ENCODE measurements around the gene FUNDC2.
A peak's percentile ranks its signal among the peaks of the same experiment; 100 is the strongest.

The FUNDC2 gene

DNA sequence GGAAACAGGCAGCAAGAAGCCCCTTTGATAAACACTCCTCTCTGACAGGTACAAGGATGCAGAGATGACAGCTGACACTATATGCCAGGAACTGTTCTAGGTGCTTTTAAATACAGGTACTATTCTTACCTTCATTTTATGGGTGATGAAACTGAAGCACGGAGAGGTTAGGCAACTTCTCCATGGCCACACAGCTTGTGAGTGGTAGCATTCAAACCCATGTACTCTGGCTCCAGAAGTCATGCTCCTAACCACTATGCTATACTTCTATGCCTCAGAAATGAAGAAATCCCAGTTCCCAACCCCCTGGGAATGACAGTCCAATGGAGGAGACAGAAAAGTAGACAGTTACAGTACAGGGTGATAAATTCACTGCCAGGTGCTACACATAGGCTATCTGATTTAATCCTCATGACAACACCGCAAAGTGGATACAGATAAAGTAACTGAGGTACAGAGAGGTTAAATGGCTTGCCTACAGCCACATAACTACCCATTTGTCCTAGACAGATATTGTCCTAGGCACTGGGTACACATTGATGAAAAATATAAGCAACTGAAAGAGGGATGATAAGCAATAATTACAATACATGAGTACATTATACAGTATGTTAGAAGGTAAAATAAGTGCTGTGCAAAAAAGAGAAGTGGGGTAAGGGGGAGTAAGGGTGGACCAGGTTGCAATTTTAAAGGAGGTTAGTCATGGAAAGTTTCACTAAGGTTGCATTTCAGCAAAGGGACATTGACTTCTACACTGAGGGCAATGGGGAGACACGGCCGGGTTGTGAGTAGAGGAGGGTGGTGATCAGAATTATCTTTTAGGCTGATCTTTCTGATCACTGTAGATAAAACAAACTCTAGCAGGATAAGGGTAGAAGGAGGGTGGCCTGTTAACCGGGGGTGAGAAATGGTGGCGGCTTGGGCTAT is 2.5 kb upstream of the FUNDC2 start:
- DNase-seq, result no peak

DNA sequence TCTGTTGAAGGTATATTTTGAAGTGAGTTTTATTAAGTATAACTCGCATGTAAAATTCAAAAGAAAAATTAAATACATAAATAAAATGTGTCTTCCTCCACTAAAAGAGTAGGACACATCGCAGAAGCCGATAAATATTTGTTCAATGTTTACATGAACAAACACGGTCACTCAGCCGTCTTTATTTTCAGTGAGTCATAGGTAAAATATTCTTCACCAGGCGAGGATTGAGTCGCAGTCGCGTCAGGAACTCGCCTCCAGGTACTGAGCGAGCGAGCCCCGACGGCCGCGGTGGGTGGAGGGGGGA is 271 bp upstream of the FUNDC2 start:
- DNase-seq, result no peak

DNA sequence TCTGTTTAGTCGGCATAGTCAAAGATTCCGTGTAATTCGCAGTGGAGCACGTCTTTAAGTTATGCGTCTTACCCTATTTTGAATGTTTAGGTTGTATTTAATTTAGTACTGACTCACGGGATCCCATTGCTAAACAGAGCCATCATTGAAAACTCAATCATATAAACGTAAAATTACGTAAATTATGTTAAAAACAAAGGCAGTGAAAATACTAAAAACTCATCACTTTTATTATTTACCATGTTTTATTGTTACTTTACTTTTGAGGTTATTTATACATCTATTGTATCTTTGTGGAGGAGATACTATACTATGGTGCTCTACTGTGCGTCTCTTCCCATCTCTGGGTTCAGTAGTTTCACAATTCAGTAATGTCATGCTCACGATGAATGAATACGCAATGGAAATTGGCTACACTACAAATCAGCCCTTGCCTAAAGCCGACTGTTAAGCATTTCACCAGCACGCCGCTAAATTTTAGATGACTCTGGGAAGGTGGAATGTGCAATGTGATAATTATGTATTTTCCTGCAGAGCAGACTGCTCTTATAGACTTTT is 944 bp downstream of the FUNDC2 start:
- peak; percentile 55 for DNase-seq

DNA sequence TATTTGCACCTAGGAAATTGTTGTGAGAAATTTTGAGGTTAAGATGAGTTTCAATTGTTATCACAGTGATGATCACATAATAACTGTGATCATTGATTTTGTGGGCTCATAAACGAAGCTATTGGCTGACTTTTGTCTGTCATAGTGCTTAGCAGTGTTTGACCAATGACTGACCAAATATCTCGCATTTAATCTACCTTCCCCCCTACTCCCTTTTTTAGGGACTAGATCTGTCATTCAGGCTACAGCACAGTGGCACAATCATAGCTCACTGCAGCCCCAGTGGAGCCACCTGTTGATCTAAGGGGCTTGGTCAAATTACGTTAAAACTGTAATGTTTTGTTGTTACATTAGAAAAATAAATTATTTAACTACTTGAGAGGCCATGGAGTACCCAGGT is 1.5 kb downstream of the FUNDC2 start:
- no peak for DNase-seq

DNA sequence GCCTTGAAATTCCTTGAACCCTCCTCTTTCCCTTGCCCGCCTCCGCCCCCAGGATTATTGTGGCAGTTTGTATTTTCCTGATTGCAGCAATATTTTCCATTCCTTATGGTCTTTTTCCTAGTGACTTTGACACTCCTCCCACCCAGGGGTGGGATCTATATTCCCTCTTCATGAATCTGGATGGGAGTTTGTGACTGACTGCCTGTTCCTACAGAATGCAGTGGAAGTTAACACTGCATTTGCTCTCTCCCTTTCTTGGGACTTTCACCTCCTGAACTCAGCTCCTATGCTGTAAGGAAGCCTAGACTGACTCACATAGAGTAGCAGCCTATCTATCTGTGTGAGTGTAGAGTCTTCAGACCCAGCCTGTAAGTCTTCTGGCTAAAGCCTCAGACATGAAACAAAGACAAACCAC is 2.2 kb downstream of the FUNDC2 start:
- DNase-seq, result peak; percentile 6

DNA sequence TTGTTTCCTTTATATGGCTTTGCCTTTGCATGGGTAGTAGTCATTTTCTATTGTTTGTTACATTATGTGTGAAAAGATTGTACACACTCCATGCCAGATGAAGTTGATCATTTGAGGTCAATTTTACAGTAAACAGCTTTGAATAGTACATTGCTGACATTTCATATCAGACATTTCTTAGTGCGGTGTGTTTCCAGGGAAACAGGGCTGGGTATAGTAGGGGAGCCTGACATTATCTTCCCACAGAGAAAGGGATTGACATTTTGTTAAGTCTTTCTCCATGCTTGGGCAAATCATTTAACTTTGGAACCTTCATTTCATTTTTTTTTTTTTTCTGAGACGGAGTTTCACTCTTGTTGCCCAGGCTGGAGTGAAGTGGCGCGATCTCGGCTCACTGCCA is 5.0 kb downstream of the FUNDC2 start:
- no peak for DNase-seq

DNA sequence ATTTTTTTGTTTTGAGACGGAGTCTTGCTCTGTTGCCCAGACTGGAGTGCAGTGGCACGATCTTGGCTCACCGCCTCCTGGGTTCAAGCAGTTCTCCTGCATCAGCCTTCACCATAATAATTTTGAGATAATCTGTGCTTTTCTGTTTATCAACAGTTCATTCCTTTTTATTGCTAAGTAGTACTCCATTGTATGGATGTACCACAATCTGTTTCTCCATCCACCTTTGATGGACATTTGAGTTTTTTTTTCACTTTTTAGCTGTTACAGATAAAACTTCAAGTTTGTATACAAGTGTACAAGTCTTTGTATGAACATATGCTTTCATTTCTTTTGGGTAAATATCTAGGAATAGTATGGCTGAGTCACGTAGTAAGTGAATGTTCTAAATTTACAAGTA is 9.0 kb downstream of the FUNDC2 start:
- no peak for DNase-seq

DNA sequence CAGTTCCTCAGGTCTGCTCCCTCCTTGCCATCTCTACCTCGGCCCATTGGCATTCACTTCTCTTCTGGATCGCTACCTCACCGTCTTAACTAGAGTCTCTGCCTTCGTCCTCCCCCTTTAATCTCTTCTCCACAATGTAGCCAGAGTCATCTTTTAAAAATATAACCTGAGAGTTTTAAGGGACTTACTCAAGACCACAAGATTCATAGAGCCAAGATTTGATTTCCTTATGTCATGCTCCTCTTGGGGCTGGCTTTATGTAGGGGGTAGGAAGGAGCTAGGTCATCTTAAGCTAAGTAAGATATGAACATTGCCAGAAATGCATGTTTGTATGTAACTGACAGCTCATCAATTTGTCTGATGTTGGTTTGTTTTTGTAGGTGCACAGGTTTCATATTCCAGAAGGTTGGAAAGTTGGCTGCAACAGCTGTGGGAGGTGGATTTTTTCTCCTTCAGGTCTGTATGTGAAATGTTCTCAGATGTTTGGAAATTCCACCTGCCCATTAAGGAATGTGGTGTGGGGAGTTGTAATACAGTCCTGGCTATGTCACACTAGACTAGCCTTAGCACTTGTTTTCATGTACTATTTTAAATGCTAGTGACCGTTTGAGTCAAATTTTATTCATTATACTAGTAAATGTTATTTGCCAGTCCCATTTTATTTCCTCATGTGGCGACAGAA is 19.6 kb downstream of the FUNDC2 start:
- DNase-seq, result no peak

DNA sequence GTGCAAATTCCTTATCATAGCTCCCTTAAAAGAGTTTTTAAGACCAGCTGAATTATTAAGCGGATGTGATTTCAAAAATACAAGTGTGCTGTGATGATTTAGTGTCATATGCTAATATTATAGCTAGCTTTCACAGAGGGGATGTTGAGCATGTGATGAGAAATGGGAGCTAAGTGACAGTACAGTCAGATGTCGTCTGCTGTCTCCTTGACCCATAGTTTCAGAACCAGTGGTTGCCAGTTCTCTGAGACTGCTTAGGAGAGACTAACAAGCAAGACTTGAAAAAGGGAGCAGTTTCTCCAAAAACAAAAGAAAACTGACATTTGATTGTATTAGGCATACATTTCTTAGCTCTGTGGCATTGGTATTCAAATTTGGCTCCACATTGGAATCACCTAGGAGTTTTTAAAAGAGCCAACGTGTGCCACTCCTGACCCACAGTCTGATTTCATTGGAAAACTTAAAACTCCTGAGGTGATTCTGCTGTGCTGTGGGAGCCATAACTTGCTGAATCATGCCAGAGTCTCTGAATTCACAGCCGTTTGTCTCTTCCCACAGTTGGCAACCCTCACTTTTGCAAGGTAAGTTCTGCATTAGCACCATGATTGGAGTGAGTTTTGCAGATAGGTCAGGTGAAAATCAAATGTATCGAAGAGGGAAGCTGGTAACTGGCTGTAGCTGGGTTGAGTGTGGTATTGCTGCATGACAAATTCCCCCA is 20.3 kb downstream of the FUNDC2 start:
- DNase-seq, result no peak

DNA sequence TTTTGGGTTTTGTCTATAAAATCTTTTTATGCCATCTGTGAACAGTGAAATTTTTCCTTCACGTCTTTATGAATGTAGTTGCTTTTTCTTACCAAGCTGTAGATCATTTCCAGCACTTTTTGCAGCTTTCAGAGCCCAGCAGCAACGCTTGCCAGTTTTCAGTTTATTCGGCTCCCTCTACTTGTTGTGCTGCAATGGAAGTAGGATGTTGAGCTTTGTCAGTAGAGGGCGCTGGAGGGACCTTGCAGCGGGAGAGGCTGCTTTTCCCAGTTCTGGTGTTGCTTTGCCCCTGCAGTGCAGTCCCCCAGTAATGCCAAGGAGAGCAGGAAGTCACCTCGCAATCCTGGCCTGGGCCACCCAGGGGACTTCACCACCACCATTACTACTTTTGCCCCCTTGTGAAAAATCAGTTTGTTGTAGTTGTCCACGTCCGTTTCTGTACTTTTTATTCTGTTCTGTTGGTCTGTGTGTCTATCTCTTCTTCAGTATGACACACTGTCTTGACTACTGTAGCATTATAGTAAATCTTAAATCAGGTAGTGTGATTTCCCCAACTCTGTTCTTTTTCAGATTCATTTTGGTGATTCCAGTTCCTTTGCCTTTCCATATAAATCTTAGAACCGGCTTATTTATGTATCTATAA is 22.5 kb downstream of the FUNDC2 start:
- peak; percentile 27 for DNase-seq

DNA sequence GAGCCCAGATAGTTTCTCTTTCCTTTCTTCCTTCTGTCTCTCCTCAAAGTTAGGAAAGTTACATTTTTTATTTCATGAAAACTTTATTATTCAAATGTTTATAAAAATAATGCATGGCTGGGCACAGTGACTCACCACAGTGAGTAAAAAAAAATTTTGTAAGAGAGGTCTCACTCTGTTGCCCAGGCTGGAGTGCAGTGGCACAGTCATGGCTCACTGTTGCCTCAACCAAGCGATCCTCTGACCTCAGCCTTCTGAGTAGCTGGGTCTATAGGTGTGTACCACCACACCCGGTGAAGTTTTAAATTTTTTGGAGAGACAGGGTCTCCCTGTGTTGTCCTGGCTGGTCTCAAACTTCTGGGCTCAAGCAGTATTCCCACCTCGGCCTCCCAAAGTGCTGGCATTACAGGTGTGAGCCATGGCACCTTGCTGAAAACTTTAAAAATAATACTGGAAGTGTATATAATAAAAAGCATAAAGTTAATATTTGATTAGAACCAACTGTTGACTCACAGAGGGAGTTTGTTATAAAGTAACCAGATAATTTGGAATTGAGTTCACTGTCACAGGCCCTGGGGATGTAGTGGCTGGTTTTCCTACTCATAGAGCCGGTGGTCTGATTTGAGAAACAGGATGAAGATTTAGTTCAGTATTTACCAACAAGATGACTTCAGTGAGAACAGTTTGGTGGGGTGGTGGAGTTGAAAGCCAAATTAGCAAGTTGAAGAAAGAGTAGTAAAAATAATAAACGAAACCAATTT is 26.3 kb downstream of the FUNDC2 start:
- DNase-seq, result no peak

DNA sequence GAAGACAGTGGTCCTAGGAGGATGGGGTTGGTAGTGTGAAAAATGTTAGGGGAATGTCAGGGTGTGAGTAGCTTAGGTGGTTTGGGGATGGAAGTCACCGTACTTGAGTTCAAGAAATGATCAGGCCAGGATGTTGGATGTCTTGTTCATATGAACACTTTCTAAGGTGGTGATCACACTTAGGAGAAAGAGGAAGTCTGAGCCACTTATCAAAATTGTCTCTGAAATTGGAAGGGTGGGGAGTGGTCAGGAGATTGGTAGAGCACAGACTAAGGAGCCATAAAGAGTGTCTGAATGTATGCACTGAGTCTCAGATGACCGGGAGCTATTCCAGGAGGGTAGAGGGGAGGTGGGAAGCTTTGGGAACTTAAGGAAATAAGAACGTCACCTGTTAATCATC is 27.0 kb downstream of the FUNDC2 start:
- no peak for DNase-seq

DNA sequence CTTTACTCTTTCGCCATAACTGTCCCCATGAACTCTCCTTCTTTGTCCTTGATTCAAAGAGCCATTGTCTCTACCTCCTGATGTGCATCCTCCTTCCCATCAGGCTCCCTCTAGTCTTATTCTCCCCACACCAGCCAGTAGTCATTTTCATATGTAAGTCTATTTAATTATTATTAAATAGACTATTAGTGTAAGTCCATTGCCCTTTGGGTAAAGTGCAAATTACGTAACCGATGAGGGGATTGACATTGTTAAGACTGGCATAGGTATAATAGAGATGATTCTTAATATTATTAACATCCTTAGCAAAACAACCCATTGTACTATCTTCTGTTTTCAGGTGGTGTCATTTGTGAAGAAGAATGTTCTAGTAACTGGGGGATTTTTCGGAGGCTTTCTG is 27.6 kb downstream of the FUNDC2 start:
- DNase-seq, result no peak

DNA sequence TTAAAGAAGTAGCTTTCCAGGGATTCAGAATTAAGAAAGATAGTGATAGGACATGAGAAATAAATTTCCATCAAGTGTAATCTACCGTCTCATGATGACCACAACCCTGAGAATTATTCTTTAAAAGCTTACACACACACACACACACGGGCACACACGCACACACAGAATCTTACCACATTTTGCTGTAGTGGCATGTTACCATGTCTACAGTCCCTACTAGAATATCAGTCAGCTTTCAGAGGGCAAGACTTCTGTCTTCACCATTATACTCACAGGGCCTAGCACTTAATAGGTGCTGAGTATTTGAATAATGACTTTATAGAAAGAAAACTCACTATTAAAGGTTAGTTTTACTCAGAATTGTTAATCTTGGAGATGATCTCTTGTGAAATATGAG is 28.9 kb downstream of the FUNDC2 start:
- no peak for DNase-seq

DNA sequence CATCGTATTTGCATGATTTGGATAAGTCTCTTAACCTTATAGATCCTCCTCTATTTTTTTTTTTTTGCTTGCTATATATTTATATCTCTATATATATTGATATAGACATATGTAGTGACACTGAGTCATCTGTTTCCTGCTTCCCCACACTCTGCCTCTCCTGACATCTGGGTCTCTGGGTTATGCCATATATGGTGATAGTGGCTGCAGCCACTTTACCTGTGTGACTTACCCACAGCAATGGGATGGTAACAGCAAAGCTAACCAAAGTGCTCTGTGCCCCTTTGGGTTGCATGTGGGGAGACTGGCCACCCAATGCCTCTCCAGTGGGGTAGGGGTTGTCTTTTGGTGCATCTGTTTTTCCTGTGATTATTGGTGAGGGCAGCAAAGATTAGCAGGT is 29.8 kb downstream of the FUNDC2 start:
- no peak for DNase-seq

DNA sequence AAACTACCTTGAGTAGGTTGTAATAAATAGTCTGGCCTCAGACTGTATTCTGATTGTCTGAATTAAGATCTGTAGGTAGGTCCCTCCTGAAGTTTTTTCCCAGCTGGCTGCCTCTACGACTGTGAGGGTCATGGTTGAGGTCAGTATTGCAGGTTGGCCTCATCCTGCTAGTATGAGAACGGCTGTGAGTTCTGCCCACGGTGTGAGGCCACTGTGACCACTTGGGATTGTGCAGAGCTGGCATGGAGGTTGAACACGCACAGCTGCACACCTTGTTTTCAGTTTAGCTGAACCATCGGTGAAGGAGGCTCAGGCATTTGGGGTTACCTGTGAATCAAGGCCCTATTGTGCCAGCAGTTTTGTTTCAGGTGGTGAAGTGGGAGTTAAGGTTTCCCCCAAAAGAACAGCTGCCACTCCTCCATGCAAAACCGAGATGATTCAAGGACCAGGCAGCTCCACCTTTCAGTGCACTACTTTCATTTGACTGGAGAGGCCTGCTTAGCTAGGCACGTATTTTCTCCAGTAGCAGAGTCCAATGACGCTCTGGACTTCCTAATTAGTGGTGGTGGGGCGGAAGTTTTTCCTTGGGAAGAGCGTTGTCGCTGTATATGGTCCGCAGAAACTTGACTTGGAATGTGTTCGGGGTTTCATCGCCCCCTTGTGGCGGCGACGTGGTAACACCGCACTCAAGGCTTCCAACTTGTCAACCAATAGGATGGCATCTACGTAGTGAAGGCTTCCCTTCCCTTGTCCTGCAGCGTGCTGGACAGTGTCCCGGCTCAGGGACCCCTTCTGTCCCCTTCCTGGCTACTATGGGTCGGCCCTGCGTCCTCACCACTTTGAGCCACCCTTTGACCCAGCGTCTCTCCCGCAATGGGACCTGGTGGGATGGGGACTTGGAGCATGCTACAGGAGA is 30.5 kb downstream of the FUNDC2 start:
- peak; percentile 70 for DNase-seq

DNA sequence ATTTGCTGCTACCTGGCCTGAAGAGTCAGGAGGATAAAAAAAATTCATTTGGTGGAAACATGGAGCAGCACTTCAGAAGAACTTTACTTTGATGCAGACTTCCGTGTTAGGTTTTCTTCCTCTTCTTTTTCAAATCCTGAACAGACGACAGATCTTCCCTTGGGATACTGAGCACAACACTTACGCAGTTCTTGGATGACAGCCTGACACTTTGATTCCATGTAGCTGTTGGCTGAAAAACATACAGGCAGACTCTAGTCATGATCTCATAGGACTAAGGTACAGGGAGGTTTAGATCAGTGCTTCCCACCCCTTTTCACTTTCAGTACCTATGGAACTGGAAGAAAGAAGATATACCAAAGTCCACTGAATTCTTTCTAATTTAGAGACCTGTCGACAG is 35.1 kb downstream of the FUNDC2 start:
- DNase-seq, result no peak

DNA sequence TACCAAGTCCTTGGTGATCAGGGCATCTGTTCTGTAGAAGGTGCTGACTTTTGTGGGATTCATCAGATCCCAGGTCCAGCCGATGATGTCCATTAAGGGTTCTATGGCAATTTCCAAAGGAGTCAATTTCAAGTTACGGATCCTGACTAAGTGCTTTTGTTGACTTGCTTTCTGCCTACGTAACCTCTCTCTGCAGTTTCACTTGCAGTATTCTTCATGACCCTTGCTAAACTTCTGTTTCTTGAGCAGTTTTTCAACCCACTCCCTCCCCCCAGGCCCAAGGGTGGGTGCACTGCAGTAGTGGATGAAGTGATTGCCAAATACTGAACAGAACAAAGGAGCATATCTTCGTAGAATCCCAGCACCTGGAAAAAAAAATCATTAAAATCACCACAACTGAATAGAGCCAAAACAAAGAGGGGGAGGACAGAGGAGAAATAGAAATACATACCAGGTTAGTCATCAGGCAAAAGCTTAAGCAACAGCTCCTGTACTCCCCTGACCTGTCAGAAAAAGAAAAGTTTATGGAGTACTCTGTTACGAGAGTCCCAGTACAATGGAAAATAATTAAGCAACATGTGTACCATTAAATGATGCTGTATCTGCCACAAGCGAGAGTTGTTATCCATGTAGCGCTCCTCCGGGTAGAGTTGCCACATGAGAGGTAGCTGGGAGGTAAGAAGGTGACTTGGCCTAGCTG is 38.5 kb downstream of the FUNDC2 start:
- DNase-seq, result no peak

DNA sequence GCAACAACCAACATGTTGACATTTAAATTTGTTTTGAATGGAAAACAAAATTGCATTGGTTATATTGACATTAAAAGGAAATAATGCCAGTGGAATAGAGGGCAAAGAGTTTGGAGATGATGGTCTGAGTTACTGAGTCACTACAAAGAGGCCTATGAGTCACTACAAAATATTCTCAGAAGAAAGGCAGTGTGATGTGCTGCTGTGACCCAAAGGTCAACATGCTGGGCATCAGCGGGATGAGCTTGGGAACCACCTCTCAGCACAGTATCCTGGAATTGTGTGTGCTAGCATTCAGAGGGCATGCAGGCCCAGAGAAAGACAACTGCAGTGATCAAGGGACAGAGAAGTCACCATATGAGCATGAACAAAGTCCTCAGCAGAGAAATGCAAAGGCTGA is 41.5 kb downstream of the FUNDC2 start:
- peak; percentile 20 for DNase-seq

DNA sequence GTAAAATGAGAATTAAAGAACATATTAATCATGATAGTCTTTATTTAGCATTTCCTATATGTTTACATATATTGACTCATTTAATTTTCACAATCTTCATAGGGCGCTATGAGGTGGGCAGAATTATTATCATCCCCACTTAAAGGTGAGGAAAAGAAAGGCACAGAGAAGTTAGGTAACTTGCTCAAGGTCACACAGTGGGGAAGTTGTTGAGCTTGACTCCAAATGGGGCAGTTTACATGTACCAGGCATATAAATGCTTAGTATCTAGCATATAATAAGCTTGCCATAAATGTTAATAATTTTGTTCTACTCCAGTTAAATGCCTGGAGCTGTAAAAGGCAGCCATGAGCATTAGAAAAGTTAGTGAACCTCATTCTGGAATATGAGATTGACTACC is 42.8 kb downstream of the FUNDC2 start:
- DNase-seq, result no peak

Measured in fibroblast of skin of scalp (primary cell).